PC-3 (cell line): ENCODE measurements around the gene KTI12. TPM values are rescaled to one million over a fixed set of nuclear protein-coding genes. Genes with fewer than 3 reads are reported as not detected.

Experiments used
- ATAC-seq: fragments of 200-7000 bp; cut with Tn5 transposase; 2 replicates; pipeline ENCODE4 v1.9.1; 2020; ENCODE audit warnings: mild to moderate bottlenecking, moderate library complexity
- BruUV-seq: library from RNA; stranded (reverse); fragments of 400-500 nt; replicated peaks from 2 replicates; lab custom pipeline; 2021; lab: Mats Ljungman, UMichigan
- CTCF ChIA-PET: fragments of 300-600 bp; sonication (Branson Sonifier 250); formaldehyde crosslinking; loops from one replicate; lab custom pipeline; 2022; ENCODE audit warnings: antibody characterized with exemption; lab: Charles Lee
- POLR2A ChIA-PET: fragments of 300-600 bp; sonication (Branson Sonifier 250); formaldehyde crosslinking; loops from one replicate; lab custom pipeline; 2022; ENCODE audit warnings: antibody characterized with exemption; ENCODE audit not compliant: unreplicated experiment; lab: Charles Lee
- DNase-seq: peaks from one replicate; pipeline ENCODE4 v3.0.0-alpha.2; 2015
- H2AFZ ChIP-seq: fragments of 300-600 bp; sonication (generic); 2 replicates; pipeline ENCODE4 v1.6.0; 2016; ENCODE audit warnings: antibody characterized with exemption, low read length
- H3F3A ChIP-seq: fragments of 300-600 bp; sonication (generic); one replicate; pipeline ENCODE4 v1.6.0; 2017; ENCODE audit warnings: antibody characterized with exemption, low read length, control low read depth, mild to moderate bottlenecking; ENCODE audit not compliant: unreplicated experiment
- H3K27ac ChIP-seq: fragments of 300-600 bp; sonication (generic); 2 replicates; pipeline ENCODE4 v1.5.1; 2016; ENCODE audit warnings: mild to moderate bottlenecking, low read length
- H3K27me3 ChIP-seq: fragments of 300-600 bp; sonication (generic); 2 replicates; pipeline ENCODE4 v1.6.1; 2016; ENCODE audit warnings: low read length, mixed read lengths
- H3K36me3 ChIP-seq: fragments of 300-600 bp; sonication (generic); 2 replicates; pipeline ENCODE4 v1.6.1; 2016; ENCODE audit warnings: low read depth, mixed run types, low read length, mixed read lengths
- H3K4me1 ChIP-seq: fragments of 300-600 bp; sonication (generic); 2 replicates; pipeline ENCODE4 v1.5.1; 2016; ENCODE audit warnings: low read length; ENCODE audit not compliant: insufficient read depth
- H3K4me2 ChIP-seq: fragments of 300-600 bp; sonication (generic); 2 replicates; pipeline ENCODE4 v1.6.0; 2016; ENCODE audit warnings: low read length
- H3K4me3 ChIP-seq: fragments of 300-600 bp; sonication (generic); 2 replicates; pipeline ENCODE4 v1.5.1; 2016; ENCODE audit warnings: mild to moderate bottlenecking, low read length, mixed read lengths
- H3K79me2 ChIP-seq: fragments of 300-600 bp; sonication (generic); 2 replicates; pipeline ENCODE4 v1.6.1; 2017; ENCODE audit warnings: low read length, mixed read lengths
- H3K9ac ChIP-seq: fragments of 300-600 bp; sonication (generic); 2 replicates; pipeline ENCODE4 v1.6.0; 2016; ENCODE audit warnings: mild to moderate bottlenecking, low read length
- H3K9me2 ChIP-seq: fragments of 300-600 bp; sonication (generic); replicated peaks from 2 replicates; pipeline ENCODE4 v1.6.1; 2016; ENCODE audit warnings: mixed run types, low read length, mixed read lengths
- H3K9me3 ChIP-seq: fragments of 300-600 bp; sonication (generic); 2 replicates; pipeline ENCODE4 v1.6.1; 2016; ENCODE audit warnings: low read length, mixed read lengths
- H4K20me1 ChIP-seq: fragments of 300-600 bp; sonication (generic); 2 replicates; pipeline ENCODE4 v1.6.1; 2016; ENCODE audit warnings: low read length, mixed read lengths
- EZH2 ChIP-seq: fragments of 300-600 bp; sonication (generic); IDR thresholded peaks from one replicate; pipeline ENCODE4 v1.6.1; 2017; ENCODE audit warnings: antibody characterized with exemption, mild to moderate bottlenecking, low read length; ENCODE audit not compliant: unreplicated experiment
- EZH2phosphoT487 ChIP-seq: fragments of 300-600 bp; sonication (generic); IDR thresholded peaks from 2 replicates; pipeline ENCODE4 v1.6.1; 2018; ENCODE audit warnings: mild to moderate bottlenecking, antibody characterized with exemption, low read length, borderline replicate concordance
- intact Hi-C: fragments of 100-400 bp; cut with micrococcal nuclease; formaldehyde crosslinking; loops from 2 replicates; pipeline ENCODE4 v1.9.0; 2023
- total RNA-seq: library from RNA; depleted of rRNA; stranded (reverse); fragments of >200 nt; gene quantifications from 2 replicates; pipeline ENCODE4 v1.2.3, GENCODE V29; 2014
- TF ChIP-seq, protein P1 (sequence below): fragments of 300-600 bp; sonication (generic); conservative IDR thresholded peaks from 2 replicates; pipeline ENCODE4 v1.5.1; 2017; ENCODE audit warnings: antibody characterized with exemption, low read depth, mild to moderate bottlenecking, low read length

KTI12 gene
- total RNA-seq, 1 experiment from 2014 or later, result 9.7 TPM

- H3K9me2 ChIP-seq, result no peaks in the 10 kb centered on the region
- DNase-seq, result no peak
- H3F3A ChIP-seq, result no peaks in the 10 kb centered on the region
- ChIA-PET POLR2A (no interaction called here), CTCF (interaction anchor here (0.6 kb wide), 1 partner anchor 8 kb away, joined by 21 read pairs; the partner anchor contains the start of gene RAB3B)
- BruUV-seq, result no TSS peak
- ATAC-seq, result no peak
- H3K9me3 ChIP-seq, result no peaks in the 10 kb centered on the region
- no peak overlapping the region for H3K4me2 ChIP-seq
- intact Hi-C loops, result no loop called here
- TF ChIP-seq, protein P1, sequence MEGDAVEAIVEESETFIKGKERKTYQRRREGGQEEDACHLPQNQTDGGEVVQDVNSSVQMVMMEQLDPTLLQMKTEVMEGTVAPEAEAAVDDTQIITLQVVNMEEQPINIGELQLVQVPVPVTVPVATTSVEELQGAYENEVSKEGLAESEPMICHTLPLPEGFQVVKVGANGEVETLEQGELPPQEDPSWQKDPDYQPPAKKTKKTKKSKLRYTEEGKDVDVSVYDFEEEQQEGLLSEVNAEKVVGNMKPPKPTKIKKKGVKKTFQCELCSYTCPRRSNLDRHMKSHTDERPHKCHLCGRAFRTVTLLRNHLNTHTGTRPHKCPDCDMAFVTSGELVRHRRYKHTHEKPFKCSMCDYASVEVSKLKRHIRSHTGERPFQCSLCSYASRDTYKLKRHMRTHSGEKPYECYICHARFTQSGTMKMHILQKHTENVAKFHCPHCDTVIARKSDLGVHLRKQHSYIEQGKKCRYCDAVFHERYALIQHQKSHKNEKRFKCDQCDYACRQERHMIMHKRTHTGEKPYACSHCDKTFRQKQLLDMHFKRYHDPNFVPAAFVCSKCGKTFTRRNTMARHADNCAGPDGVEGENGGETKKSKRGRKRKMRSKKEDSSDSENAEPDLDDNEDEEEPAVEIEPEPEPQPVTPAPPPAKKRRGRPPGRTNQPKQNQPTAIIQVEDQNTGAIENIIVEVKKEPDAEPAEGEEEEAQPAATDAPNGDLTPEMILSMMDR, result no peak
- TF ChIP-seq EZH2phosphoT487 (no peak), EZH2 (no peak)
- H3K79me2 ChIP-seq, result no peaks in the 10 kb centered on the region
- no peak overlapping the region for H3K27ac ChIP-seq
- H3K4me1 ChIP-seq, result no peaks in the 10 kb centered on the region
- H3K36me3 ChIP-seq, result no peaks in the 10 kb centered on the region
- no peaks in the 10 kb centered on the region for H4K20me1 ChIP-seq
- no peak overlapping the region for H3K9ac ChIP-seq
- H3K27me3 ChIP-seq, result no peaks in the 10 kb centered on the region
- no peak overlapping the region for H2AFZ ChIP-seq
- H3K4me3 ChIP-seq, result no peak overlapping the region
Observed at GRCh38 chr1:51998701-51999100, 34.9 kb downstream of the KTI12 start.

DNA sequence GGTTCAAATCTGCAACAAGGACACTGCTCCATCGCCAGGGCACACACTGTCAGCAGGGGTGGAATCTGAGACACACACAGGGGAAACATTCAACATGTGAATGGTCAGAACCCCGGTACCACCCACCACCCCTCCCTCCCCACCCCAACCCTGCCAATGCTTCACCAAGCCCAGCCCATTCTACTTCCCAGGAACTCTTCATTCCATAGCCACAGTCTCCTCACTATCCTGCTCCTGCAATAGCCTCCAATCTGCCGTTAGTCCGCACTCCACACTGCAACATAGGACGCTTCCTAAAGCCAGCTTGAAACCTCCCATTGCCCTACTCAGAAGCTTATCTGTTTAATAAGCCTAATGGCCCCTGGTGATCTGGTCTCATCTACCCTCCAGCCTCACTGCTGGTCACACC is 35.6 kb downstream of the KTI12 start:
- Histone ChIP-seq H4K20me1 (no peaks in the 10 kb centered on the region), H3K4me3 (no peak overlapping the region), H3K9me3 (no peaks in the 10 kb centered on the region), H3K4me1 (no peaks in the 10 kb centered on the region), H3K9ac (no peak overlapping the region), H2AFZ (no peak overlapping the region), H3K27me3 (no peaks in the 10 kb centered on the region), H3F3A (no peaks in the 10 kb centered on the region), H3K79me2 (no peaks in the 10 kb centered on the region), H3K36me3 (no peaks in the 10 kb centered on the region), H3K9me2 (no peaks in the 10 kb centered on the region), H3K27ac (no peak overlapping the region), H3K4me2 (no peak overlapping the region)
- intact Hi-C loops, result no loop called here
- ChIA-PET POLR2A (no interaction called here), CTCF (no interaction called here)
- BruUV-seq, result no TSS peak
- no peak for ATAC-seq
- TF ChIP-seq EZH2phosphoT487 (no peak), EZH2 (no peak)
- TF ChIP-seq, protein P1, result no peak
- no peak for DNase-seq

GRCh38 chr1:51990478-51990965 is 43.1 kb downstream of the KTI12 start, which contains the start of gene RAB3B:
Gene RAB3B (minus strand): TSS chr1:51990700. CDS start chr1:51977117, 13,583 bp downstream.
- CTCF ChIA-PET, result interaction anchor here (0.7 kb wide), 1 partner anchor 8 kb away, joined by 21 read pairs; no protein-coding TSS in a partner anchor
- TF ChIP-seq EZH2, result no peak
- TF ChIP-seq, protein P1, result no peak
- no peak for TF ChIP-seq EZH2phosphoT487
- Histone ChIP-seq H3F3A (no peaks in the 10 kb centered on the region), H4K20me1 (no peaks in the 10 kb centered on the region), H3K9ac (no peak within 1 kb of the TSS), H3K4me2 (peak within 1 kb of the TSS; percentile 82), H3K9me2 (no peaks in the 10 kb centered on the region), H3K27ac (no peak within 1 kb of the TSS), H3K36me3 (no peaks in the 10 kb centered on the region), H3K9me3 (no peaks in the 10 kb centered on the region), H3K4me1 (no peaks in the 10 kb centered on the region), H3K27me3 (no peaks in the 10 kb centered on the region), H2AFZ (peak within 1 kb of the TSS; percentile 87), H3K4me3 (peak within 1 kb of the TSS; percentile 76), H3K79me2 (no peaks in the 10 kb centered on the region)
- POLR2A ChIA-PET, result no interaction called here
- DNase-seq, result peak; percentile 77
- intact Hi-C loops, result no loop called here
- peak; percentile 100 for ATAC-seq
- no TSS peak for BruUV-seq
